GM18873 (cell line): Measurements from ENCODE around the gene NCAPD2.

Experiments used
- ATAC-seq: cut with Tn5 transposase; IDR thresholded peaks from one replicate; pipeline ENCODE4 v1.9.1; 2021; ENCODE audit warnings: mild to moderate bottlenecking, moderate library complexity, moderate number of reproducible peaks; ENCODE audit not compliant: unreplicated experiment, low FRiP score

NCAPD2 gene

GRCh38 chr12:6560501-6561205 lies 66.8 kb downstream of the NCAPD2 start:
- no peak for ATAC-seq

- no peak for ATAC-seq
These were observed 69.0 kb downstream of the NCAPD2 start for GRCh38 chr12:6562881-6563280.

- no peak for ATAC-seq
These were observed 69.6 kb downstream of the NCAPD2 start for GRCh38 chr12:6563448-6564050.

GRCh38 chr12:6567112-6567670 lies 73.3 kb downstream of the NCAPD2 start:
- no peak for ATAC-seq

- no peak for ATAC-seq
These were observed 75.4 kb downstream of the NCAPD2 start for GRCh38 chr12:6569312-6569711.

- no peak for ATAC-seq
These were observed 75.9 kb downstream of the NCAPD2 start for GRCh38 chr12:6569786-6570185.

GRCh38 chr12:6570264-6570887 lies 76.5 kb downstream of the NCAPD2 start:
- no peak for ATAC-seq

- no peak for ATAC-seq
These were observed 79.1 kb downstream of the NCAPD2 start for GRCh38 chr12:6573001-6573400.

GRCh38 chr12:6574576-6575295 lies 80.8 kb downstream of the NCAPD2 start:
- no peak for ATAC-seq

GRCh38 chr12:6575648-6576047 lies 81.7 kb downstream of the NCAPD2 start:
- ATAC-seq, result no peak
